Activated CD4-positive, alpha-beta T cell treated with anti-CD3 and anti-CD28 coated beads, Interleukin-2, amount 50 U/mL, for 24 hours (primary cell): ENCODE measurements around the gene RRP1.

Source experiments
- DNase-seq, 2 donors: peaks; one replicate each; pipeline ENCODE4 v3.0.0-alpha.2; 2020; ENCODE audit warnings: low read depth in 1 of 2, low spot score in 1 of 2

The RRP1 gene

GRCh38 chr21:43775795-43776430, 13.5 kb upstream of the RRP1 start, which contains the start of gene CSTB:
Gene CSTB (minus strand): TSS chr21:43776308. CDS start chr21:43776269, 39 bp downstream.
- DNase-seq, result peak; percentile 58 to 70

GRCh38 chr21:43777953-43778352, 11.4 kb upstream of the RRP1 start:
- no peak for DNase-seq

- no peak for DNase-seq
These were observed 10.7 kb upstream of the RRP1 start for GRCh38 chr21:43778469-43779335.

GRCh38 chr21:43779660-43780059, 9.7 kb upstream of the RRP1 start:
- no peak for DNase-seq

- DNase-seq, result no peak
These were observed 7.5 kb upstream of the RRP1 start for GRCh38 chr21:43781846-43782245.

- DNase-seq, result no peak
These were observed 6.8 kb upstream of the RRP1 start for GRCh38 chr21:43782431-43783097.

- no peak for DNase-seq
These were observed 6.2 kb upstream of the RRP1 start for GRCh38 chr21:43783098-43783700.

GRCh38 chr21:43785134-43785533, 4.2 kb upstream of the RRP1 start:
- no peak for DNase-seq

- DNase-seq, result no peak
These were observed 3.0 kb upstream of the RRP1 start for GRCh38 chr21:43786300-43786806.

- no peak for DNase-seq
These were observed 2.5 kb upstream of the RRP1 start for GRCh38 chr21:43786807-43787440.

- no peak for DNase-seq
These were observed 690 bp downstream of the RRP1 start for GRCh38 chr21:43790010-43790524.

GRCh38 chr21:43792406-43792805, 3.0 kb downstream of the RRP1 start:
- no peak for DNase-seq

- no peak for DNase-seq
These were observed 3.9 kb downstream of the RRP1 start for GRCh38 chr21:43793243-43793642.

- DNase-seq, result no peak
These were observed 4.9 kb downstream of the RRP1 start for GRCh38 chr21:43794311-43794710.

GRCh38 chr21:43794857-43795256, 5.5 kb downstream of the RRP1 start:
- DNase-seq, result no peak

GRCh38 chr21:43797415-43797814, 8.0 kb downstream of the RRP1 start:
- DNase-seq, result no peak

GRCh38 chr21:43797925-43798715, 8.7 kb downstream of the RRP1 start:
- no peak for DNase-seq

- no peak for DNase-seq
These were observed 10.0 kb downstream of the RRP1 start for GRCh38 chr21:43799301-43799840.

GRCh38 chr21:43800124-43800523, 10.7 kb downstream of the RRP1 start:
- DNase-seq, result no peak

GRCh38 chr21:43800566-43800965, 11.2 kb downstream of the RRP1 start:
- DNase-seq, result no peak
